Nephron (organoid): ENCODE results near the gene DNAH14.
A peak's percentile ranks its signal among the peaks of the same experiment; 100 is the strongest.

Source experiments
- H3K27ac Mint-ChIP-seq, 3 experiments: 2 replicates each; pipeline ENCODE4 v1.8.0; 2020; ENCODE audit warnings: mixed read lengths in 3 of 3, mild to moderate bottlenecking in 2 of 3, moderate library complexity in 1 of 3
- H3K27me3 Mint-ChIP-seq: 2 replicates; pipeline ENCODE4 v1.8.0; 2021; ENCODE audit warnings: low read depth, mild to moderate bottlenecking, moderate library complexity, mixed read lengths
- H3K36me3 Mint-ChIP-seq: 2 replicates; pipeline ENCODE4 v1.8.0; 2020; ENCODE audit warnings: low read depth, mixed read lengths
- H3K4me1 Mint-ChIP-seq: 2 replicates; pipeline ENCODE4 v1.8.0; 2020; ENCODE audit warnings: mixed read lengths
- H3K4me3 Mint-ChIP-seq, 3 experiments: 2 replicates each; pipeline ENCODE4 v1.8.0; 2020; ENCODE audit warnings: mild to moderate bottlenecking in 3 of 3, mixed read lengths in 3 of 3, moderate library complexity in 2 of 3
- H3K9me3 Mint-ChIP-seq: 2 replicates; pipeline ENCODE4 v1.8.0; 2020; ENCODE audit warnings: mixed read lengths
- TF ChIP-seq, protein P1 (sequence below), 3 experiments: fragments of 200-600 bp; sonication (generic); IDR thresholded peaks; one replicate each; pipeline ENCODE4 v1.5.0; 2021; ENCODE audit warnings: antibody characterized with exemption in 3 of 3; ENCODE audit not compliant: unreplicated experiment in 3 of 3

Gene DNAH14

DNA sequence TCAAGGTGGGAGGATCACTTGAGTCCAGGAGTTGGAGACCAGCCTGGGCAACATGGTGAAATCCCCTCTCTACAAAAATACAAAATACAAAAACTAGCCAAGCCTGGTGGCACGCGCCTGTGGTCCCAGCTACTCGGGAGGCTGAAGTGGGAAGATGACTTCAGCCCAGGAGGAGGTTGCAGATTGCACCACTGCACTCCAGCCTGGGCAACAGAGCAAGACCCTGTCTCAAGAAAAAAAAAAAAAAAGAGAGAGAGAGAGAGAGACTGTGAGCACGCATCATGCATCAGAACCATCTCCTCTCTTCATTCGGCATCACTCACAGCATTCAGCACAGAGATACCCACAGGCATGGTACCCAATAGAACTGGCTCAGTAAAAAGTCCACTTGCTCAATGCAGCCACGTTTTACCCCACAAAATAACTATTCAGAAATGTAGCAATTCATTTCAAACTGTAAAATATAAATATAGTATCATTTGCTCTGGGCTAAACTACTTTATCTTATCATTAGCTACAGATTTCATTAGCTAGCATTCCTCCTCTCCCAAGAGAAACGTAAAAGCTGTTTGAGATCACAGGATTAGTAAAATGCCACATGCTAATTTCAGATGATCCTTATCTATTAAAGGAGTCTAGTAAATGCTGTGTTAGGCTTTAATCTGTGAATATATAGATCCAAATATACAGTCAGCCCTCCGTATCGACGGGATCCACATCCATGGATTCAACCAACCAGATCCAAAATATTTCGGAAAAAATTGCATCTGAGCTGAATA, 486.7 kb downstream of the DNAH14 start:
- Mint-ChIP-seq H3K4me3 (no peak overlapping the region), H3K27me3 (no peaks in the 10 kb centered on the region), H3K9me3 (no peaks in the 10 kb centered on the region), H3K27ac (no peak overlapping the region), H3K36me3 (peaks cover 74% of the 10 kb centered on the region), H3K4me1 (peaks cover 6% of the 10 kb centered on the region)
- TF ChIP-seq, protein P1, sequence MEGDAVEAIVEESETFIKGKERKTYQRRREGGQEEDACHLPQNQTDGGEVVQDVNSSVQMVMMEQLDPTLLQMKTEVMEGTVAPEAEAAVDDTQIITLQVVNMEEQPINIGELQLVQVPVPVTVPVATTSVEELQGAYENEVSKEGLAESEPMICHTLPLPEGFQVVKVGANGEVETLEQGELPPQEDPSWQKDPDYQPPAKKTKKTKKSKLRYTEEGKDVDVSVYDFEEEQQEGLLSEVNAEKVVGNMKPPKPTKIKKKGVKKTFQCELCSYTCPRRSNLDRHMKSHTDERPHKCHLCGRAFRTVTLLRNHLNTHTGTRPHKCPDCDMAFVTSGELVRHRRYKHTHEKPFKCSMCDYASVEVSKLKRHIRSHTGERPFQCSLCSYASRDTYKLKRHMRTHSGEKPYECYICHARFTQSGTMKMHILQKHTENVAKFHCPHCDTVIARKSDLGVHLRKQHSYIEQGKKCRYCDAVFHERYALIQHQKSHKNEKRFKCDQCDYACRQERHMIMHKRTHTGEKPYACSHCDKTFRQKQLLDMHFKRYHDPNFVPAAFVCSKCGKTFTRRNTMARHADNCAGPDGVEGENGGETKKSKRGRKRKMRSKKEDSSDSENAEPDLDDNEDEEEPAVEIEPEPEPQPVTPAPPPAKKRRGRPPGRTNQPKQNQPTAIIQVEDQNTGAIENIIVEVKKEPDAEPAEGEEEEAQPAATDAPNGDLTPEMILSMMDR (IDR thresholded peaks at IDR 0.05; ENCODE audit: unreplicated experiment in 3 of 3), result no peak

DNA sequence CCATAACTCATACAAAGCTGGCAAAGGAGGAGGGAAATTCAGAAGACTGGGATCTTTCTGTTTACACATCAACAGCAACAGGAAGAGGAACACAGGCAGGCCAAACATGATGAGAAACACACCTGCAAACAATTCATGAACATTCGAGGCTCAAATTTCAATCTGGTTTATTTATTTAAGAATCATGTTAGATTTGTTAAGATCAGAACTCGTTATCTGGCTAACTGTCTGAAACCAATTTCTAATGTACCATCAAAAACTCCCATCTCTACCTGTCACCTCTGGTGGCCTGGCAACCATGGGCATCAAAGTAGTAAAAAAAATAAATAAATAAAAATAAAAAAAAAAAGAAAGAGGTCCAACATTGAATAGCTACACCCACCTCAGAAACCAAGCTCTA, 488.6 kb downstream of the DNAH14 start:
- H3K4me3 Mint-ChIP-seq, result no peak overlapping the region
- peaks cover 19% of the 10 kb centered on the region for H3K4me1 Mint-ChIP-seq
- TF ChIP-seq, protein P1 (IDR thresholded peaks at IDR 0.05; ENCODE audit: unreplicated experiment in 3 of 3), result no peak
- H3K9me3 Mint-ChIP-seq, result no peaks in the 10 kb centered on the region
- peaks cover 60% of the 10 kb centered on the region for H3K36me3 Mint-ChIP-seq
- H3K27me3 Mint-ChIP-seq, result no peaks in the 10 kb centered on the region
- peak overlapping the region in 1 of 3 experiments; percentile 86 for H3K27ac Mint-ChIP-seq

DNA sequence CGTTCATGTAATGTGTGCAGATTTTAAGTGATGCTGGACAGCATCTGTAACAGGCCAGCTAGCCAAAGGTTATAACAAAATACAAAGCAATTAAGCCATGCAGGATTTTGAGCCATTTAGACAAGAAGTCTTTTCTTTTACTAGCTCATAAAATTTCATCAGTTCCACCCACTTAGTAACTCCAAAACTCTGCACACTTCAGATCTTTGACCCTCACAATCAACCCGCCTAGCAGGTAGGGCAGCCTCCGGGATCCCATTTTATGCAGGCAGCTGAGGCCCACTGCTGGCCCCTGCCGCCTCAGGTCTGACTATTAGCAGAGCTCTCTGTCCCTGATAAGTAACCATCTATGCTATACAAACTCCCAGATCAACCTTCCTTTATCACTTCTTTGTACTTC, 489.1 kb downstream of the DNAH14 start:
- Mint-ChIP-seq H3K4me1 (peaks cover 25% of the 10 kb centered on the region), H3K36me3 (peaks cover 58% of the 10 kb centered on the region), H3K27ac (peak overlapping the region; percentile 5 to 86 (median 30)), H3K9me3 (no peaks in the 10 kb centered on the region), H3K4me3 (no peak overlapping the region), H3K27me3 (no peaks in the 10 kb centered on the region)
- TF ChIP-seq, protein P1 (IDR thresholded peaks at IDR 0.05; ENCODE audit: unreplicated experiment in 3 of 3), result no peak

DNA sequence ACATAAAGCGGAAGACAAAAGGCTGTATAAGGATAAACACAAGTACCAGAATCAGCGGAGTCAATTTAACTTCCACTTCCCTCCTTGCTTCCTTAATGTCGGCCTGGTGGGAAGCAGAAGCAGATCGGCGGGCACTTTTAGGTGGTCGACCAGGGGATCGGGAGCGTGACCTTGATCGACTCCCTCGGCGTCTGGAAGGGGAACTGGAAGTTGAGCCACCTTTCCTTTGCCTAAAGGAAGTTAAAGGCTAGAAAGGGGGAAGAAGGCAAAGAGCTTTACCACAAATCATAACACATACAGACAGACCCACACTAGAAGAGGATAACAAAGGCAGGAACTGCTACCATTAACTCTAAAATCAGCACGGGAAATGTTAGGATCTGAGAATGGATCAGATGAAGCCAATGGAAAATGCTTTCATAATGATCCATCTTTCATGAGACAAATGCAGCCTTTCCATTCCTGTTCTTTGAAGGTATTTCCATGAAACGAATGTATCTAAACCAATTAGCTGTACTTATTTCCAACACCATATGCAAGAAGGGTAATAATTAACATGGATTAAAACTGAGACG, 492.6 kb downstream of the DNAH14 start:
- Mint-ChIP-seq H3K27ac (peak overlapping the region; percentile 64 to 84 (median 69)), H3K36me3 (peaks cover 30% of the 10 kb centered on the region), H3K9me3 (no peaks in the 10 kb centered on the region), H3K4me3 (peak overlapping the region in 2 of 3 experiments; percentile 13 to 50), H3K4me1 (peaks cover 59% of the 10 kb centered on the region), H3K27me3 (no peaks in the 10 kb centered on the region)
- TF ChIP-seq, protein P1 (IDR thresholded peaks at IDR 0.05; ENCODE audit: unreplicated experiment in 3 of 3), result no peak

DNA sequence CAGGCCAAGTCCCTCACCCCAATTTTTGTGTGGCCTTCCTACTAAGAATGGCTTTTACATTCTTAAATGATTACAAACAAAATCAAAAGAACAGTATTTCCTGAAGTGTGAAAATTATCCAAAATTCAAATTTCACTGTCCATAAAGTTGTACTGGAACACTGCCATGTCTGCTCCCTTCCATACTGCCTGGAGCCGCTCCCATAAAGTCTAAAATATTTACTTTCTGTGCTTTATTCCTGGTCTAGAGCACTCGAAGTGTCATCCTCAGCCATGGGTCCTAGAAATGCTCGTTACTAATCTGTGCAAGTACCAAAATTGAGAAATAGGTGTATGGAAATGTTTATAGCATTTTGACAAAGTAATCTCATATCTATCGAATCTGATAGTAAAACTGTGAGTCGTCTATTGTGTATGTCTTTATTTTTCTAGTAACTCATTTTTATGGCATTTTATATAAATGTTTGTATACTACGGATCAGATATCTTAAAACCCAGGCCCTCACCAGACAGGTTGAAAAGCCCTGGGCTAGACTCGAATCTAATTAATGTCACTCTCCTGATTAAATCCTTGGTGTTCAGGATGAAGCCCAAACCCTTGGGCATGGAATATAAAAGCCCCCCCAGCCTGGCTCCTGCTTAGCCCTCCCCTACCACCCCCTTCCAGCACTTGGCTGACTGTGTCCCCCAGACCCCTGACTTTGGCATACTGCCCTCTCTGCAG, 493.5 kb downstream of the DNAH14 start:
- H3K9me3 Mint-ChIP-seq, result no peaks in the 10 kb centered on the region
- TF ChIP-seq, protein P1 (IDR thresholded peaks at IDR 0.05; ENCODE audit: unreplicated experiment in 3 of 3), result no peak
- peak overlapping the region in 1 of 3 experiments; percentile 1 for H3K4me3 Mint-ChIP-seq

More for the DNA sequence above, 493.5 kb downstream of the DNAH14 start:
- H3K4me1 Mint-ChIP-seq, result peaks cover 59% of the 10 kb centered on the region
- H3K27me3 Mint-ChIP-seq, result no peaks in the 10 kb centered on the region
- peaks cover 25% of the 10 kb centered on the region for H3K36me3 Mint-ChIP-seq
- H3K27ac Mint-ChIP-seq, result peak overlapping the region; percentile 64 to 84 (median 65)
